ENCODE results near the gene SAE1. TPM values are rescaled to one million over a fixed set of nuclear protein-coding genes. Genes with fewer than 3 reads are reported as not detected.

SAE1 gene
- total RNA-seq, 1 donor from 2014 or later, result 59.3 TPM

Small RNAs within 50 kb of the gene (microRNA-seq; reads per million reads assigned to microRNA genes)
- gene MIR3190 (ENCODE audit: borderline number of aligned reads) (not detected), gene MIR3191 (ENCODE audit: borderline number of aligned reads) (not detected)

Other genes with a start within 250 kb of the SAE1 start
- not detected for gene NPAS1, start 111.0 kb upstream of the SAE1 start, total RNA-seq
- 23.7 TPM for gene TMEM160, start 82.2 kb upstream of the SAE1 start, total RNA-seq
- 30.2 TPM for gene ZC3H4, start 17.1 kb upstream of the SAE1 start, total RNA-seq
- gene BBC3, start 100.4 kb downstream of the SAE1 start, total RNA-seq, result 3.6 TPM
- gene CCDC9, start 125.7 kb downstream of the SAE1 start, total RNA-seq, result 27.3 TPM
- 34.4 TPM for gene INAFM1, start 144.1 kb downstream of the SAE1 start, total RNA-seq
- gene C5AR1, start 179.0 kb downstream of the SAE1 start, total RNA-seq, result 135 TPM
- gene C5AR2, start 201.3 kb downstream of the SAE1 start, total RNA-seq, result 13.9 TPM
- gene DHX34, start 218.5 kb downstream of the SAE1 start, total RNA-seq, result 13.2 TPM